GM18907 (cell line): ENCODE data around the gene ATG9A.

Experiments used
- ATAC-seq: cut with Tn5 transposase; IDR thresholded peaks from one replicate; pipeline ENCODE4 v1.9.1; 2021; ENCODE audit warnings: mild to moderate bottlenecking, moderate library complexity; ENCODE audit not compliant: unreplicated experiment

Gene ATG9A

DNA sequence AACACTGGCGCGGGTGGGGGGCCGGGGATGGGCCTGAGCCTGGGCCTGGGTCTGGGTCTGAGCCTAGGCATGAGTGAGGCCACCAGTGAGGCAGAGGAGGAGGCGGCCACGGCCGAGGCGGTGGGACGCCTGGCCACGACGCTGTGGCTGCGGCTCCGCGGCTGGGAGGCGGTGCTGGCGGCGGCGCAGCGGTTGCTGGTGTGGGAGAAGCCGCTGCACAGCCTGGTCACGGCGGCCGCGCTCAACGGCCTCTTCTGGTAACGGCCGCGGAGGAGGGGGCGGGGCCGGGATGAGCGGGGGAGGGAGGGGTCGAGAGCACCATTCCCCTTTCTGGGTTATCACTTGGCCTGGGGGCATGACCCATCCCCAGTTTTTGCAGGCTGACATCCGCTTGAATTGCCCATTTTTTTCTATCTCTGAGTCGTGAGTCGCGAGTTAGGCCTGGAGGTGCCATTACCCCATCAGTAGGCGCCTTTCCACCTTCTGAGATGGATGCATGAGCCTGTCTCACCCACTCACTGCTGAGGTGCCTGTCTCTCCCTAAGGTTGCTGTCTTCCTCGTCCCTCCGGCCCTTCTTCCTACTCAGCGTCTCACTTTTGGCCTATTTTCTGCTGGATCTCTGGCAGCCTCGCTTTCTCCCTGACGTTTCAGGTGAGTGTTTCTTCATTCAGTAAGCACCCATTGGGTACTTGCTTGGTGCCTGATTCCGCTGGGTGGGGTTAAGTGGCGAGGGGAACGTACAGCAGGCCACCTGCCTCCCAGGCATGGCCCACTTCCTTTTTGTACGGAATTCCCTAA lies 50.9 kb downstream of the ATG9A start:
- peak; percentile 18 for ATAC-seq

DNA sequence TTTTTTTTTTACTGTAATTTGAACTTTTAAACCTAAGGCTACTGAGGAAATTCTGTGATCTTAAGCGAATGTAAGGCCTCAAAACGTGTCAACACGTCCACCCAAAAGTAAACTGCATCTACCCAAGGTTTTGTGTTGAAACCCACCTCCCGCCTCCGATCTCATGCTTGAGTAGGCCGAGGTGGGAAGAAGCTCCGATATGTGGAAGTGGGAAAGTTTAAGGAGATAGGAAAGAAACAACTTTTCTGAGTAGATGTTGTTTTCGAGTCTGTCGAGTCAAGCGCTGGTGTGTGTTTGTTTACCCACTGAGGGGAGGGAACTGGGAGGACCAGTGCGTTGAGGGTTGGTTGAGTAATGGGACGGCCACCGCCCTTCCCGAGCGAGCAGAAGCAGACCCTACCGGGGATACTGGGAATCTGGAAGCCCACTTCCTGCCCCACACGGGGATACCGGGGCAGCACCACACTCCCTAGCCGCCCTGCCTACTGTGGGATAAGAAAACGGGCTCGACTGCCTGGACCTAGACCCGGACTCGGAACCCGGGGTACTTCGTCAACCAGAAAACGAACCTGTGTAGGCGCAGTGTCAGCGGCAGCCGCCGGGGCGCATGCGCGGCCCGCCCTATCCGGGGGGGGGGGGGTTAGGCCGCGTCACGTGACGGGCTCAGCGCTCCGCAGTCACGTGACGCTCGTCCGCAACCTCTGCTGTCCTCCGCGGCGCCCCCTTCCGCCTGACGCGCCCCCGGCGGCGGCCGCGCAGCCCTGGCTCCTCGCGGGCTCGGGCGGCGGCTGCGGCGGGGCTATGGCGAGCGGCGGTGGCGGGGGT lies 51.7 kb downstream of the ATG9A start, which contains the start of gene RETREG2:
Gene RETREG2, plus strand, starts transcription at position 724 of the 825 bp plus-strand sequence. Its CDS starts 78 bp downstream, at position 802.
- ATAC-seq, result peak; percentile 47

DNA sequence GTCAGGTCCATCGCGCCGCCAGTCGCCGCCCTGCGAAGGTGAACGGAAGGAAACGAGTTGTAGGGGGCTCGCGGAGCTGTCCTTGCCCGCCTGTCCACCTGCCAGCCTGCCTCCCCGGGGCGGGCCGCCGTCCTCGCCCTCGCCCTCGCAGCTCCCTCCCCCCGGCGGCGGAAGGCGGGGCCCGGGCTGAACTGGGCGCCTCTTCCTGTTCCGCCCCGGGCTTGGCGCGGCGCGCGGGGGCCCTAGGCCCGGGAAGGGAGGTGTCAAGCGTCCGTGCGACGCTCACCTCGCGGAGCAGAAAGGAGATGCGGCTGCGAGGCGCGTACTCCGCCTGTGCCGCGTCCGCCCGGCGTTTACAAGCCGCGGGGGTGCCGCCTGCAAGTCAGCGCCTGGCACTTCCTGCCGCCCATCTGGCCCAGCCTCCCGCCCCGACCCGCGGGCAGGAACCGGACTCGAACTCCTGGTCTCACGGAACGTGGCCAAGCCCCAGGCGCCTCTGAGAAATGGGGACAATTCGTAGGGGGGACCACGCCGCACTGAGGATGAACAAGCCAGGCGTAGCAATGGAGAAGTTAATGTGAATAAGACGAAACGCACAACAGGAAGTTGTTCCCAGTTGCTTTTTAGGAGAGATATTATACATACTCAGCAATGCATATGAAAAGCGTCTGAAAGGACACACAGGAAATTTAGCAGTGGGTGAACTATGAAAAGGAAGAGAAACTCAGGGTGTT lies 52.5 kb downstream of the ATG9A start, which contains the start of gene CNPPD1:
Gene CNPPD1, minus strand, starts transcription at position 108 of the 734 bp plus-strand sequence. Its CDS starts 97 bp downstream, at position 11.
- ATAC-seq, result peak; percentile 66

DNA sequence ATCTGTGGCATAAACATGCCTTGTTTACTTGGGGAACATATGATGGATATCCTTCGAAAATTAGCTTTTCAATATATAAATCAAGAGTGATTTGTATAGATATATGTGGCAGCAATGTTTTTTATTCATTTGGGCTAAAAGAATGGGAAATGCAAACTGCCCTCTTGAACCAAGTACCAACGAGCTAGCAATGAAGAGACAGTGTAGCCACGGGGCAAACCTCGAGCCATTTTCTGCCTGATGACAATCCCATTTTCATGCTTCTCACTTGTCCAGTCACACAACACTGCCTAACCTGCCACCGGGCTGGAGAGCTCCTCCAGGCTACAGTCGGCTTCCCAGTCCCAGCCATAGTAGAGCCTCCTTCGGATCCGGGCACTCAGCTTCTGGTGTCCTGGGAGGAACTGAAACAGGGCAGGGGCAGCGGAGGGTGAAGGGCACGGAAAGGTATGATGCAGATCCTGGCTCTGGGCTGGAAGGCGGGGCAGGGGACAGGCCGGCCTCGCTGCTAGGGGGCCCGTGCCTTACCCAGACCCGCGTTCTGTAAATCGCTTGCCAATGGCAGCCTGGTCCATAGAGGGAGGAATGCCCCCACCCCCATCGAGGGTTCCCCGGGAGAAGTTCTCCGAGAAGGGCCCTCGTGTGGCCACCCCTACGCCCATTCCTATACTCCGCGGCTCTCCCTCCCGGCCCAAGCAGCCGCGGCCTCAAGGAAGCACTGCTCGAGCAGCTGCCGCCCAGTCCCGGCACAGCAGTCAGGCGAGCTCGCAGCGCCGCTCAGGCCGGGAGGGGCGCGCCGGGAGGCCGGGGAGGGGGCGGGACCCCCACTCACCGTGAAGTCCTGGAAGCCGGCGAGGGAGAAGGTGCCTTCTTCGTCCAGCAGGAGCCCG lies 53.3 kb downstream of the ATG9A start:
- ATAC-seq, result peak; percentile 41

DNA sequence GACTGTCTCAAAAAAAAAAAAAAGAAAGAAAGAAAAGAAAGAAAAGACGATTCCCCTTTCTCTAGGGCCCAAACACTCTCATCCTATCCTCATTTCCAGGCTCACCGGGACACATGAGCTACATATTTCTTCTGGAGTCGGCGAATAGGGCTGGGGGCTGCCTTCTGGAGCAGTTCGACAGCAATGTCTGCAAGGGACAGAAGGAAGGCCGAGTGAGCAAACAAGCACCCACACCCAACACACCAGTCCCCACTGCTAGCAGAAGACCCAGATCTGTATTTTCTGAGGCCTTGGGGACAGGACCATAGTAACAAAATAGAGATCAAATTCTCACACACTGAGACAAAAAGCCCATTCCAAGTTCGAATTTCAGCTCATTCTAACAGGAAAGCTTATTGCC lies 54.0 kb downstream of the ATG9A start:
- ATAC-seq, result no peak

GRCh38 chr2:219174801-219175200 lies 54.6 kb downstream of the ATG9A start:
- ATAC-seq, result no peak

DNA sequence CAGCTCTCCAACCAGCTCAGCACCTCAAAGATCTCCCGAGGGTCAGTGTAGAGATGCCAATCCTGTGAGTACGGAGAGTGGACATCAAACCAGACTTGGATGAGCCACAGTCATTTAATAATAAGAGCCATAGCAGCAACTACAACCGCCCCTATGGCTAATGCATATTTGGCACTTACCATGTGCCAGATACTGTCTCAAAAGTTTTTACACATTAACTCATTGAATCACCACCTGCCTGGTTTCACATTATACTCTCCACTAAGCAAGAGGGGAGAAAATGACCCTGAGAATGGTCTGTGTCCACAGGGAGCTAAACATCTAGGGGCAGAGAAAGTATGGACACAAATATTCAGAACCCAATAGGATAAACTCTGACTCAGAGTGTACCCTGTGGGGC lies 55.3 kb downstream of the ATG9A start:
- no peak for ATAC-seq

DNA sequence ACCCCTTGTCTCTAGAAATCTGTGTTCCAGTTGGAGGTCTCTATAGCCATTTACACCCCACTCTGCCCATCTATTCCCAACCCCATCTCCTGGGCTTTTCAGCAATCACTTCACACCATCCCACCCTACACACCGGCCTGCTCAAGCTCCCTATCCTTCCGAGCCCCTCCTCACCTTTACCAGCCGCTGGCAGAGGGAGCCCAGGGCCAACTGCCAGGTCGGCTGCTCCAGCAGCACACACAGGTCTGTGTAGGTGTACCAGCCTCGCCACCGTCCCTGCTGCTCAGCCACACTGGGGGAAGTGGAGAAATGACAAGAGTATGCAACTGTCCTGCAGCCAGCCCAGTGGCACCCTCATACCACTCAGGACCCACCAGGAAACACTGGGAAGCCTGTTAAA lies 56.3 kb downstream of the ATG9A start:
- ATAC-seq, result no peak

GRCh38 chr2:219172231-219173154 lies 56.9 kb downstream of the ATG9A start:
- ATAC-seq, result no peak

DNA sequence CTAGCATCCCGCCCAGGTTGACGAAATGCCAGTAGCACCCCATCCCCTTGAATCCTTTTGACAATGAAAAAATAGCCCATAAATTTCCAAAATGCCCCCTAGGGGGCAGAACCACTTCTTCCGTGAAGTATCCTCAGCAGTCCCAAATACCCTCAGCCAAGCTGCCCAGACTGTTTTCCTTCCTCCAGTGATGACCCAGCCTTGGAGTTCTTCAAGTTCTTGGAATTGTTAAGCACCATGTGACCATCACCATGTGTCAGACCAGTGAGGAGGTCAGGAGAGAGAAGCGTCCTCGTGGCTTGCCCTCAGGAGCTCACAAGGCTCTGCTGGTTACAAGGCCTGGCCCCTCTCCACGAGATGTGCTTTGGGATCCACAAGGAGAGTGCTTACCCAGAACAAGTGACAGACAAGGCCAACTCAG lies 58.2 kb downstream of the ATG9A start:
- ATAC-seq, result no peak

GRCh38 chr2:219169930-219170654 lies 59.3 kb downstream of the ATG9A start, which contains the start of gene SLC23A3:
TSS of gene SLC23A3 (minus strand) at chr2:219170029. CDS start at chr2:219169984, 45 bp downstream.
- ATAC-seq, result no peak
